ENCODE data around the gene HIVEP3. TPM values are rescaled to one million over a fixed set of nuclear protein-coding genes. Genes with fewer than 3 reads are reported as not detected.

The HIVEP3 gene
- total and polyA plus RNA-seq, 3 donors from 2014 or later: 4.8 to 7.3 (median 7.2) TPM

DNA sequence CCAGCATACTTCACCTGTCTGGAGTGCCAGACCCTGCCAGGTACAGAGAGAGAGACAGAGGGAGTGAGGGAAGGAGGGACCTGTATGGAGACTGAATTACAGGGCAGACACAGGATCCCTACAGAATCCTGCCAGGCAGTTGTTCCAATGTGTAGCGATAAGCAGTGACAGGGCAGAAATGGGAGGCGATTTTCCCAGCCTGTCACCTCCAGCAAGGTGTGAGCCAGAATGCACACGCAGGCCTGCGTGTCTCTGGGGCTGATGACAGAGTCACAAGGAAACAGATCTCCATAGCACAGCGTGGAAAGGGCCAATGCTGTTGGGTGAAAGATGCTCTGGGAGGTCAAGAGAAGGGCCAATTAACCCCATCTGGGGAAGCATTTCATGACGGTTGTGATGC is 111.3 kb downstream of the HIVEP3 start:
- peaks cover 5% of the 10 kb centered on the region for H3K4me1 ChIP-seq
- TF ChIP-seq POLR2A (IDR thresholded peaks at IDR 0.05): no peak
- WGBS, 2 donors: 85 to 87% methylated on average over 6 of the region's 6 CpGs
- H3K27me3 ChIP-seq: no peaks in the 10 kb centered on the region
- H3K9me3 ChIP-seq: no peaks in the 10 kb centered on the region
- no peak overlapping the region for H3K4me3 ChIP-seq
- intact Hi-C loops (cut with DNase I; ENCODE audit: low total_unique reads): no loop called here
- no peak overlapping the region for H3K27ac ChIP-seq
- DNase-seq: no peak
- H3K36me3 ChIP-seq (ENCODE audit: low read depth, missing control alignments): no peaks in the 10 kb centered on the region

DNA sequence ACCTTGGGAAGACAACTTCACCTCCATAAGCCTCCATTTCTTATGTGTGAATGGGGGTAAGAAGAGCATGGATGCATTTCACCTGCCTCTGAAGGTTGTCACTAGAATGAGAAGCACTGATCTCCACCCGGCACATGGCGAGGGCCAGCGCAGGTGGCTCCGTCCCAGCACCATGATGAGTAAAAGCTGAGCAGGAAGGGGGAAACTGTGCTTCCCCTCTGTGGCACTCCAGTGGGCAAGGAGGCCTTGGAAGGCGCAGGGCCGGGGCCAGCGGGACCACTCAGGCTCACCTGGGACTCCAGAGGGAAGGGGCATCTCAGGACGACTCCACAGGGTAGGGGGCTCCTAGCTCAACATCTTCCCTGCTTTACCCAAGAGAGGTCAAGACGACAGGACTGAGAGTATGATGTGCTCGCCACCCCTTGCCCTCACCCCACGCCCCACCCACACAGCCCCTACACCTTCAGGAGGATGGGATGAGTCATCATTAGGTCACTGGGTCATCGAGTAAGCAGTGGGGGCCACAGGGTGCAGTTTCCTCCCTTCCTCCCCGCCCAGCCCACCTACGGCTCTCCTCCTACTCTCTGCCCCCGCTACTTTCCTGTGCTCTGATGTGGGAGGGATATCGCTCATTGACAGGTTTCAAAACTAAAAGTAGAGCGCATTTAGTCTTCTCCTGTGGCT is 112.1 kb downstream of the HIVEP3 start:
- no peak for DNase-seq
- Histone ChIP-seq H3K4me1 (peaks cover 5% of the 10 kb centered on the region), H3K27me3 (no peaks in the 10 kb centered on the region), H3K4me3 (no peak overlapping the region), H3K9me3 (no peaks in the 10 kb centered on the region), H3K27ac (no peak overlapping the region), H3K36me3 (ENCODE audit: low read depth, missing control alignments) (no peaks in the 10 kb centered on the region)
- 88 to 93% methylated on average over 12 to 17 of the region's 17 CpGs for WGBS, 2 donors
- intact Hi-C loops (cut with DNase I; ENCODE audit: low total_unique reads): no loop called here
- TF ChIP-seq POLR2A (IDR thresholded peaks at IDR 0.05): no peak
- TF ChIP-seq, protein P1, sequence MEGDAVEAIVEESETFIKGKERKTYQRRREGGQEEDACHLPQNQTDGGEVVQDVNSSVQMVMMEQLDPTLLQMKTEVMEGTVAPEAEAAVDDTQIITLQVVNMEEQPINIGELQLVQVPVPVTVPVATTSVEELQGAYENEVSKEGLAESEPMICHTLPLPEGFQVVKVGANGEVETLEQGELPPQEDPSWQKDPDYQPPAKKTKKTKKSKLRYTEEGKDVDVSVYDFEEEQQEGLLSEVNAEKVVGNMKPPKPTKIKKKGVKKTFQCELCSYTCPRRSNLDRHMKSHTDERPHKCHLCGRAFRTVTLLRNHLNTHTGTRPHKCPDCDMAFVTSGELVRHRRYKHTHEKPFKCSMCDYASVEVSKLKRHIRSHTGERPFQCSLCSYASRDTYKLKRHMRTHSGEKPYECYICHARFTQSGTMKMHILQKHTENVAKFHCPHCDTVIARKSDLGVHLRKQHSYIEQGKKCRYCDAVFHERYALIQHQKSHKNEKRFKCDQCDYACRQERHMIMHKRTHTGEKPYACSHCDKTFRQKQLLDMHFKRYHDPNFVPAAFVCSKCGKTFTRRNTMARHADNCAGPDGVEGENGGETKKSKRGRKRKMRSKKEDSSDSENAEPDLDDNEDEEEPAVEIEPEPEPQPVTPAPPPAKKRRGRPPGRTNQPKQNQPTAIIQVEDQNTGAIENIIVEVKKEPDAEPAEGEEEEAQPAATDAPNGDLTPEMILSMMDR (IDR thresholded peaks at IDR 0.05): no peak

DNA sequence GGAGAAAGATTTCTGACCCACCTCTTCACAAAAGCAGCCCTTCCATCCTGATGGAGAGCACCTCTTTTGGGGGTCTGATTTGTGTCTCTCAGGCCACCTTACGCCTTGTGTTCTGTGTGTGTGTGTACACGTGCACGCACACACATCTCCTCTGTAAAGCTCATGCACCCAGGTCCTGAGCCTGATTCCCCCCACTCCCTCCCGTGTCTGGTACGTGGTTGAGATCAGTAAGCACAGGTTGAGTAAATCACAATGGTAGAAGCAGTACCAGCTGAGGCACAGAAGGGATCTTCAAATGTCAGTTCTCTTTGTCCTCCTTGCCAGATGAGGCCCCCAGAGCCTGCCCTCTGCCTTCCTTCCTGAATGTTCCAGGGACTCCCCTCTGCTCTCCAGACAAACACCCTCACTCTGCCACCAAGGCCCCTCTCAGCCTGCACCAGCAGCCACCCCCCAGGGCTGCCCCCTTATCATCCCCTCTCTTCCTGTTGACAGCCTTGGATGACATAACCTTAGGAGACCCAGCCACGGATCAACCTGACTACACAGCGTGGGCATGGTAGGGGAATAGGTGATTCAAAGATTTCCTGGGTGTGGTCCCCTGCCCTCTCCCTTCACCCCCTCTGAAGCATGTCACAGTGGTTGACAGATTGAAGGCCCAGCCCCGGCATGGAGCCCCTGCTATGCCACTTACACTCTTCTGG is 112.8 kb downstream of the HIVEP3 start:
- Histone ChIP-seq H3K9me3 (no peaks in the 10 kb centered on the region), H3K4me3 (no peak overlapping the region), H3K4me1 (peaks cover 5% of the 10 kb centered on the region), H3K27ac (no peak overlapping the region), H3K36me3 (ENCODE audit: low read depth, missing control alignments) (no peaks in the 10 kb centered on the region), H3K27me3 (no peaks in the 10 kb centered on the region)
- 96 to 98% methylated on average over 8 of the region's 8 CpGs for WGBS, 2 donors
- TF ChIP-seq, protein P1 (IDR thresholded peaks at IDR 0.05): no peak
- TF ChIP-seq POLR2A (IDR thresholded peaks at IDR 0.05): no peak
- intact Hi-C loops (cut with DNase I; ENCODE audit: low total_unique reads): no loop called here
- no peak for DNase-seq

DNA sequence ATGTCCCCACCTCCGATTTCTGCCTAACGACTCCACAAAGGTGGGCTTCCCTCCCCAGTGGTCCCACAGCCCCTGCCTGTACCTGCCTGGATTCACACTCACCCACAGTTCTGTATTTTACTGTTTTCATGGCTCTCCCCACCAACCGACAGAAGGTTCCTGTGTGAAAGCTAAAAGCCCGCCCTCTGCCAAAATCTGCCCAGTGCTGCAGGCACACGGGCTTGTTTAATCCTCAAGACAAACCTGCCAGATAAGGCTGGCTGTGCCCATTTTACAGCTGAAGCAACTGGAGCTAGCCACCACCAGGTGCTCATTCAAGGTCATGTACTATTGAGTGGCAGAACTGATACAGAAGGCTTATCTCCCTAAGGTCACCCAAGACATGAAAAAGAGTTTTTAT is 114.5 kb downstream of the HIVEP3 start:
- Histone ChIP-seq H3K27me3 (no peaks in the 10 kb centered on the region), H3K4me1 (peaks cover 5% of the 10 kb centered on the region), H3K9me3 (no peaks in the 10 kb centered on the region), H3K4me3 (no peak overlapping the region), H3K27ac (no peak overlapping the region), H3K36me3 (ENCODE audit: low read depth, missing control alignments) (no peaks in the 10 kb centered on the region)
- TF ChIP-seq POLR2A (IDR thresholded peaks at IDR 0.05): no peak
- TF ChIP-seq, protein P1 (IDR thresholded peaks at IDR 0.05): no peak
- DNase-seq: no peak
- intact Hi-C loops (cut with DNase I; ENCODE audit: low total_unique reads): no loop called here
- WGBS, 2 donors: 79 to 86% methylated on average over 5 of the region's 5 CpGs

DNA sequence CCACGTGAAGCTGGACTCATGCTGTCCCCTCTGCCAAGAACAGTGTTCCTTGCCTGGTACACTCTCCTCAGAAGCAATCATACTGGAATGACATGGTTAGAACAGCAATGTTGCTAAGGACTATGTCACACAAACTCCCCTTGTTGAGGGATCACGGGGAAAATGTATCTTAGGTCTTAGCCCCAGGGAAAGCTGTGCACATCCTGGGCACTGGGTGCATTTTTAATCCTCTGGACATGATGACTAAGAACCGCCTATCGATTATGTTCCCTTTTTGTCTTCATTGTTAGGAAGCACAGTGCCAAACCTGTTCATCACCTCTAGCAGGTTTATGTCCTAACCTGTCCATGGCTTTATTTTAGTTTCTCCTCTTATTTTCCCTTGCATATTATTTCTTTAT is 115.1 kb downstream of the HIVEP3 start:
- Histone ChIP-seq H3K36me3 (ENCODE audit: low read depth, missing control alignments) (no peaks in the 10 kb centered on the region), H3K4me3 (no peak overlapping the region), H3K4me1 (peaks cover 5% of the 10 kb centered on the region), H3K9me3 (no peaks in the 10 kb centered on the region), H3K27me3 (no peaks in the 10 kb centered on the region), H3K27ac (no peak overlapping the region)
- DNase-seq: no peak
- no peak for TF ChIP-seq POLR2A (IDR thresholded peaks at IDR 0.05)
- TF ChIP-seq, protein P1 (IDR thresholded peaks at IDR 0.05): no peak
- intact Hi-C loops (cut with DNase I; ENCODE audit: low total_unique reads): no loop called here
- WGBS, 2 donors: 80 to 92% methylated on average over 4 of the region's 4 CpGs
